Measurements from ENCODE around the gene EXOC4. TPM values are rescaled to one million over a fixed set of nuclear protein-coding genes. Genes with fewer than 3 reads are reported as not detected.

EXOC4 gene
- total and polyA plus RNA-seq, 2 of the 8 experiments (the other 6 are each of a cell fraction or from before 2014, with no cell fraction given): 27.0 to 67.3 TPM

- Histone ChIP-seq H3K4me3 (ENCODE audit: extremely low read depth in 1 of 4, insufficient read depth in 2 of 4, low read depth in 3 of 4, low read length in 4 of 4) (no peak overlapping the region), H3K27ac (ENCODE audit: low read depth, low read length) (no peak overlapping the region), H3K4me2 (ENCODE audit: insufficient read depth in 1 of 2, low read depth in 2 of 2, low read length in 2 of 2) (no peak overlapping the region), H3K23me2 (ENCODE audit: low read depth, low read length) (no peaks in the 10 kb centered on the region), H3K14ac (ENCODE audit: insufficient read length) (no peak overlapping the region), H3K9me3 (ENCODE audit: insufficient read depth in 2 of 2, low read depth in 1 of 2, low read length in 1 of 2) (peaks cover 0 to 2% of the 10 kb centered on the region in 2 experiments; a peak in 1 of 4 replicates), H2BK120ac (replicated peaks; ENCODE audit: low read depth, low read length) (no peak overlapping the region), H3K4me1 (replicated peaks in 1 of 4; ENCODE audit: control insufficient read depth in 3 of 4, insufficient read depth in 4 of 4, low read length in 3 of 4) (peaks cover 0 to 4% (median 0%) of the 10 kb centered on the region in 4 experiments; a peak in 1 of 7 replicates), H3K36me3 (ENCODE audit: control insufficient read depth in 2 of 4, insufficient read depth in 4 of 4, low read length in 3 of 4) (no peaks in the 10 kb centered on the region), H2BK5ac (ENCODE audit: low read depth, low read length) (no peak overlapping the region), H4K20me1 (replicated peaks in 1 of 2; ENCODE audit: control insufficient read depth in 1 of 2, insufficient read depth in 2 of 2, low read length in 2 of 2) (no peaks in the 10 kb centered on the region), H2BK12ac (ENCODE audit: low read depth, low read length) (no peak overlapping the region), H2BK15ac (ENCODE audit: low read length) (no peak overlapping the region), H3K18ac (ENCODE audit: extremely low read depth, low read length) (no peak overlapping the region), H4K5ac (ENCODE audit: insufficient read length, low read depth, low read length) (no peak overlapping the region), H2BK20ac (ENCODE audit: low read length) (no peak overlapping the region), H3K79me1 (ENCODE audit: low read depth, low read length) (no peaks in the 10 kb centered on the region), H3K9ac (replicated peaks in 1 of 4; ENCODE audit: extremely low read depth in 1 of 4, low read depth in 3 of 4, low read length in 3 of 4) (no peak overlapping the region), H4K91ac (replicated peaks; ENCODE audit: insufficient read length, low read length) (no peak overlapping the region), H3K56ac (replicated peaks; ENCODE audit: insufficient read length, low read depth, low read length) (no peak overlapping the region), H2AK5ac (ENCODE audit: low read depth, low read length) (no peak overlapping the region), H3K4ac (replicated peaks; ENCODE audit: insufficient read length, low read depth, low read length) (no peak overlapping the region), H2AFZ (ENCODE audit: low read length) (no peak overlapping the region), H3K23ac (ENCODE audit: insufficient read length) (no peak overlapping the region), H3K27me3 (replicated peaks in 1 of 4; ENCODE audit: control insufficient read depth in 3 of 4, extremely low read depth in 1 of 4, insufficient read depth in 3 of 4, low read length in 3 of 4) (no peaks in the 10 kb centered on the region), H3K79me2 (ENCODE audit: control insufficient read depth in 1 of 2, insufficient read depth in 2 of 2, low read length in 2 of 2) (no peaks in the 10 kb centered on the region), H4K8ac (ENCODE audit: extremely low read depth, insufficient read depth, low read length) (no peak overlapping the region)
- TF ChIP-seq TAF1 (IDR thresholded peaks at IDR 0.05; ENCODE audit: low read depth, low read length) (no peak), POU5F1 (IDR thresholded peaks at IDR 0.05; ENCODE audit: low read depth, low read length) (no peak), ZNF274 (IDR thresholded peaks at IDR 0.05; ENCODE audit: borderline replicate concordance, extremely low read depth, low read length) (no peak), TEAD4 (IDR thresholded peaks at IDR 0.05; ENCODE audit: low read depth, low read length) (no peak)
- no peak for DNase-seq (ENCODE audit: low read depth in 1 of 2, low spot score in 2 of 2)
- CTCF ChIA-PET (ENCODE audit: partially characterized antibody): interaction anchor here (2.0 kb wide), 1 partner anchor 11 kb away, joined by 7 read pairs; no protein-coding TSS in a partner anchor
- 88% methylated on average over 6 of the region's 6 CpGs; no CpG with 5 or more reads in 1 of the 2 experiments for WGBS, 2 experiments (ENCODE audit: extremely low coverage in 1 of 2, insufficient coverage in 1 of 2, insufficient read length in 1 of 2, insufficient replicate concordance in 2 of 2, low coverage in 1 of 2, low lambda C conversion rate in 2 of 2, missing lambda C conversion rate in 1 of 2)
- POLR2A ChIA-PET (ENCODE audit: partially characterized antibody): interaction anchor here (1.2 kb wide), 1 partner anchor 218 kb away, joined by 3 read pairs; no protein-coding TSS in a partner anchor
- FAIRE-seq: no peak
These were observed 607.1 kb downstream of the EXOC4 start for GRCh38 chr7:133859871-133860450.
